Measurements from ENCODE around the gene CCT6A.
"Not testable (repeated sequence)": the region's sequence is repeated elsewhere in the genome, so short reads cannot be mapped to it uniquely, and the experiment has no call there.

The CCT6A gene

GRCh38 chr7:56104138-56104537 lies 52.6 kb downstream of the CCT6A start:
- not testable (repeated sequence) for DNase-seq

- DNase-seq: peak; percentile 59
These were observed 53.9 kb downstream of the CCT6A start for GRCh38 chr7:56105508-56105907.

- DNase-seq: peak; percentile 98
These were observed 54.8 kb downstream of the CCT6A start, which contains the start of gene CHCHD2 for GRCh38 chr7:56106108-56107073. TSS of gene CHCHD2 (minus strand) at chr7:56106476. CDS start at chr7:56106413, 63 bp downstream.

- no peak for DNase-seq
These were observed 56.3 kb downstream of the CCT6A start for GRCh38 chr7:56107954-56108258.

GRCh38 chr7:56110611-56111010 lies 59.0 kb downstream of the CCT6A start:
- DNase-seq: no peak

GRCh38 chr7:56112244-56112643 lies 60.7 kb downstream of the CCT6A start:
- not testable (repeated sequence) for DNase-seq
